Erythroblast (primary cell): ENCODE results near the gene CTF1.

Experiments
- GATA1 ChIP-seq: IDR thresholded peaks from 2 replicates; pipeline ENCODE4 v1.6.1; 2011; ENCODE audit warnings: low read depth, mild to moderate bottlenecking, control low read depth, low read length, moderate library complexity
- POLR2A ChIP-seq: IDR thresholded peaks from 2 replicates; pipeline ENCODE4 v1.6.1; 2011; ENCODE audit warnings: mild to moderate bottlenecking, low read length

GRCh38 chr16:30887927-30888326, 8.5 kb upstream of the CTF1 start:
- TF ChIP-seq POLR2A (no peak), GATA1 (no peak)
